Kasumi-1 (cell line): ENCODE data around the gene ARRB1.
"Not testable (repeated sequence)": the region's sequence is repeated elsewhere in the genome, so short reads cannot be mapped to it uniquely, and the experiment has no call there.

Source experiments
- DNase-seq, 2 experiments: peaks; one replicate each; lab custom pipeline; 2025; lab: John Stamatoyannopoulos, UW

ARRB1 gene

GRCh38 chr11:75324189-75324588 is 27.3 kb downstream of the ARRB1 start:
- no peak for DNase-seq

- no peak for DNase-seq
These were observed 27.9 kb downstream of the ARRB1 start for GRCh38 chr11:75323609-75324008.

GRCh38 chr11:75320643-75321042 is 30.8 kb downstream of the ARRB1 start:
- no peak for DNase-seq

GRCh38 chr11:75320046-75320618 is 31.3 kb downstream of the ARRB1 start:
- DNase-seq = no peak

DNA sequence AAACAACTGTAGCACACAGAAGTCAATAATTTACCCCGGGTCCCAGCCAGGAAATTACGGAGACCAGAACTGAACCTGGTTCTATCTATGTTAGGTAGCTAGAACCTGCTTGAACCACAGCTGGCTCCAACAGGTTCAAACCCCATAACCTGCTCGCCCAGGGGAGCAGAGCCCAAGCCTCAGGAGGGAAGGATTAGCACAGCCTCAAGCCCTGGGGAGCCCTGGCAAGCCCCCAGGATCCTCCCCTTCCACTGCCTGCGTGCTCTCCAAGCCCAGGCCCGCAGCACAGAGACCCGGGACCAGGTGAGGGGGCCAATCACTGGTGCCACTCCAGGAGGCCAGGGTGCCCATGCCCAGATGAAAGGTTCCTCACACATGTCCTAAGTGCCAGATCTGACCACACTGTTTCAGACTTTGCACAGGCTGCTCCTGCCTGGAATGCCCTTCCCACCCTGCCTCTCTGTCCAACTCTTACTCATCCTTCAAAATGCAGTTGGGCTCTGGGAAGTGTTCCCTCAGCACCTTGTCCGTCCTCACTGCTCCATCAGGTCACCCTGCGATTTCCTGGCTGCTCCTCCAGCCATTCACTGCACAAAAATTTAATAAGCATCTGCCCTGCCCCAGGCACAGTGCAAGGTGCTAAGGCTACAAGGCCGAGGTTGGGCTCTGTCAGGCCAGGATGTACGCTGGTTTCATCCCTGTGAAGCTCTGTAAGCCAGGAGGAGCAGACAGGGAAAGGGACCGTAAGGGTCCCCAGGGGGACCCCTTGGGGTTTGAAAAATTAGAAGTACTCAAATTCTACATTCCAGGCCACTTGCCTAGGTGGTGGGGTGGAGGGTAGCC is 32.2 kb downstream of the ARRB1 start:
- DNase-seq = no peak

- DNase-seq = no peak
These were observed 33.9 kb downstream of the ARRB1 start for GRCh38 chr11:75317446-75318122.

DNA sequence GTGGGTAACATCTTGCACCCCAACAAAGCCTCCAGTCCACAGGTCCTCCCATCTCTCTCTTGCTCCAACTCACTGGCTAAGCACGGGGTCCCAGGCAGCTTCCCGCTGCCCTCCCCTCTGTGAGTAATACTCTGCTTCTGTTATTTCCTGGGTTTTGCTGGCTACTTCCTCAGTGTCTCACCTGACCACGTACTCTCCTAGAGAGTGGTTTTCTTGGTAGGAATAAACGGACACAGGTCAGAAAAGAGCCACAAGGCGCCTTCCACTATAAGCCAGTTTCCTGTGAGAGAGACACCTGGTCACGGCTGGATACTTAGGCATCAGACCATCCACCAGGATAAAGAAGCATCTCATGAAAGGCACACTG is 36.0 kb downstream of the ARRB1 start:
- no peak for DNase-seq

GRCh38 chr11:75314771-75315438 is 36.6 kb downstream of the ARRB1 start:
- no peak for DNase-seq

- no peak for DNase-seq
These were observed 37.8 kb downstream of the ARRB1 start for GRCh38 chr11:75313513-75314272.

DNA sequence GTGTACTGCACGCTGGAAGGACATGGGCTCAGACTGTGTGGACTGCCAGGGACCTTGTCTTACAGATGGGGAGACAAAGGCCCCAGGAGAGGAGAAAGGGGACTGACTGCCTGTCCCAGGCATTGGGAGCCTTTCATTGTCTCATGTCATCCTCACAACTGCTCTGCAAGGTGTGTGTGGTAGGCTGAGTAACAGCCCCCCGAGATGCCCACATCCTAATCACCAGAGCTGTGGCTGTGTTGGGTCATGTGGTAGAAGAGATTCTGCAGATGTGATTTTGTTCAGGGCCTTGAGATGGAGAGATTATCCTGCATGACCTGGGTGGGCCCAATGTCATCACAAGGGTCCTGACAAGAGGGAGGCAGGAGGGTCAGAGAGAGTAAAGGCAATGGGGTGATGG is 39.1 kb downstream of the ARRB1 start:
- no peak for DNase-seq

GRCh38 chr11:75311858-75312288 is 39.6 kb downstream of the ARRB1 start:
- DNase-seq = no peak

DNA sequence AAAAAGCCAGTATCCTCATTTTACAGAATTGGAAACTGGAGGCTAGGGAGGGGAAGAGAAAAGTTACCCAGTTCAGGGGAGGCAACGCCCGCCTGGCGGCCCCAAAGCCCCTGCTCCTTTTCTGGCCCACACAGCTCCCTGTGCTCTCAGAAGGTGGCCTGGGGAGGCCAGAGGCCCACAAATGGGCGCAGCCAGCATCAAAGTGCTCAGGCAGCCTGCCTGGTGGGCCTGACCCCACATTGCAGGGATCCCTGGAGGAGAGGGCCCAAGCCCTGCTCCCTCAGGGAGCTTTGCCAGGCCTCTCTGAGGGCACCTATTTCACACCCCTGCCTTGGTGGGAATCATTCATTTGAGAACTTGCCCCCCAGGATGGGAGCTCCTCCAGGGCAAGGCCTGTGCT is 42.5 kb downstream of the ARRB1 start:
- DNase-seq = no peak

- no peak for DNase-seq
These were observed 43.3 kb downstream of the ARRB1 start for GRCh38 chr11:75308116-75308515.

DNA sequence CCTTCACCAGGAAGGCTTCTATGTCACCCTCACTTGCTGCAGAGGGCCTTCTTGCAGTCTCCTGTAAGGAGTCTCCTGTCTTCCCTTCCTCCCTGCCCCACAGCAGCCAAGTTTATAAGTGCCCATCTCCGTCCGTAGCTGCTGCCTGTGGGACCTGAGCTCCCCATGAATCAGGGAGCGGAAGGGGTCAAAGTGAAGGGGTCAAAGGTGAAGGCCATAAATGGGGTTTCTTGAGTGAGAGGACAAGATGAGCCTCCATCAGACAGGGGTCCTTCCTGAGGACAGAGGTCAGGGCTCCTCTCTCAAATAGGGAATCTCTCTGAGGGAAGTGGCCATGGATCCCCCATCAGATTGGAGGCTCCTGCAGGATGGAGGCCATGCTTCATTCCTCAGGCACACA is 44.4 kb downstream of the ARRB1 start:
- no peak for DNase-seq

- no peak for DNase-seq
These were observed 44.9 kb downstream of the ARRB1 start for GRCh38 chr11:75306529-75306928.

DNA sequence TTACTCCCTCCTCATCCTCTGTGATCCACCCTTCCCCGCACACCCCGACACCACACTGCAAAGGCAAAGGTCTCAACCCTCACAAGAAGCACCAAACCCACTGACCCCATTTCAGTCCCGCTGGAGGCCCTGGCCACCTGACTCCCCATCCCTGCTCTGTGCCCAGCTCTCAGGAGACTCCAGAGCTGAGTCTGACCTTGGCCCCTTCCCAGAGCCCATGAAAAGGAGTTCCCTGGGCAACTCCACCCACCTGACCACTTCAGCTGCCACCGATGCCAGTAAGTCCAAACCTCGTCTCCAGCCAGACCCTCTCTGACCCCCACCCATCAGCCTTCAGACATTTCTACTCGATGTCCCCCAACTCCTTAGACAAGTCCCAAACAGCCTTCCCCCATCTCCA is 45.5 kb downstream of the ARRB1 start:
- DNase-seq = no peak

- DNase-seq = no peak
These were observed 46.0 kb downstream of the ARRB1 start for GRCh38 chr11:75305452-75305851.

GRCh38 chr11:75304941-75305340 is 46.5 kb downstream of the ARRB1 start:
- DNase-seq = not testable (repeated sequence)

DNA sequence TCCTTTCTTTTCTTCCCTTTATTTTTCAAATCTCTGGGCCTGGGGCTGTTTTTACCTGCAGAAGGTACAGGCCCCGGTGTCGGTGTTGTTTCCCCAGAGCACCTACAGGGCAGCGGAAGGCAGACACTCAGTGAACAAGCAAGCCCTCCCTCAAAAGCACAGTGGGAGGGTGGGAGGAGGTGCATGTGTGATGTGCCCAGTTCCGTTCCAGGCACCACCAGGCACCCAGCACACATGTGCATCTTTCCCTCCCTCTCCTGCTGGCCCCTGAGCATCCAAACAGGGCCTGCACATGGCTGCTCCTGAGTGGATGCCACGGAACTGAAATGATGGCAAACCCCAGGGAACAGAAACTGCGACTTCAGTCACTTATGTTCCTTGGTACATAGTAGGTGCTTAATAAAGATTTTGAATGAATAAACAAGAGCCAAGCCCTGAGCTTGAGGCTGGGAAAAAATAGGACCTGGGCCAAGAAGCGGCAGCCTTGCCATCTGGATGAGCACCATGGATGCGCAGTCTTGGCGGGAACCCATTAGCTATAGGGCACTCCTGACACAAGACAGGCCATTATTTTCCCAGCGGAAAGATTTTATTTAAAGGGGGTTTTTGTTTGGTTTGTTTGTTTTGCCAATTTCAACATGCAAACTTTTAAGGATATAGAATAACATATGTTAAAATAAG is 47.8 kb downstream of the ARRB1 start:
- no peak for DNase-seq

GRCh38 chr11:75302371-75302770 is 49.1 kb downstream of the ARRB1 start:
- no peak for DNase-seq

- DNase-seq = no peak
These were observed 49.7 kb downstream of the ARRB1 start for GRCh38 chr11:75301601-75302345.
